ENCODE measurements around the gene GET4.
"Not testable (repeated sequence)": the region's sequence is repeated elsewhere in the genome, so short reads cannot be mapped to it uniquely, and the experiment has no call there.

DNA sequence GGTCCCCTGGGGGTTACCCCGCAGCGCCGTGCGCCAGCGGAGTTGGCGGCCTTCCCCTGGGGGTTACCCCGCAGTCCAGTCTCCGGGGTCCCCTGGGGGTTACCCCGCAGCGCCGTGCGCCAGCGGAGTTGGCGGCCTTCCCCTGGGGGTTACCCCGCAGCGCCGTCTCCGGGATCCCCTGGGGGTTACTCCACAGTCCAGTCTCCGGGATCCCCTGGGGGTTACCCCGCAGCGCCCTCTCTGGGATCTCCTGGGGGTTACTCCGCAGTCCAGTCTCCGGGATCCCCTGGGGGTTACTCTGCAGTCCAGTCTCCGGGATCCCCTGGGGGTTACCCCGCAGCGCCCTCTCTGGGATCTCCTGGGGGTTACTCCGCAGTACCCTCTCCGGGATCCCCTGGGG is 28.6 kb upstream of the GET4 start:
- TF ChIP-seq, protein P1, sequence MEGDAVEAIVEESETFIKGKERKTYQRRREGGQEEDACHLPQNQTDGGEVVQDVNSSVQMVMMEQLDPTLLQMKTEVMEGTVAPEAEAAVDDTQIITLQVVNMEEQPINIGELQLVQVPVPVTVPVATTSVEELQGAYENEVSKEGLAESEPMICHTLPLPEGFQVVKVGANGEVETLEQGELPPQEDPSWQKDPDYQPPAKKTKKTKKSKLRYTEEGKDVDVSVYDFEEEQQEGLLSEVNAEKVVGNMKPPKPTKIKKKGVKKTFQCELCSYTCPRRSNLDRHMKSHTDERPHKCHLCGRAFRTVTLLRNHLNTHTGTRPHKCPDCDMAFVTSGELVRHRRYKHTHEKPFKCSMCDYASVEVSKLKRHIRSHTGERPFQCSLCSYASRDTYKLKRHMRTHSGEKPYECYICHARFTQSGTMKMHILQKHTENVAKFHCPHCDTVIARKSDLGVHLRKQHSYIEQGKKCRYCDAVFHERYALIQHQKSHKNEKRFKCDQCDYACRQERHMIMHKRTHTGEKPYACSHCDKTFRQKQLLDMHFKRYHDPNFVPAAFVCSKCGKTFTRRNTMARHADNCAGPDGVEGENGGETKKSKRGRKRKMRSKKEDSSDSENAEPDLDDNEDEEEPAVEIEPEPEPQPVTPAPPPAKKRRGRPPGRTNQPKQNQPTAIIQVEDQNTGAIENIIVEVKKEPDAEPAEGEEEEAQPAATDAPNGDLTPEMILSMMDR (IDR thresholded peaks at IDR 0.05 in 4 of 5, conservative IDR thresholded peaks at IDR 0.05 in 1 of 5), result not testable (repeated sequence)
- TF ChIP-seq POLR2A (IDR thresholded peaks at IDR 0.05), result not testable (repeated sequence)
